Liver (tissue), 9 donors: ENCODE results near the gene RABL6. TPM values are rescaled to one million over a fixed set of nuclear protein-coding genes. Genes with fewer than 3 reads are reported as not detected.

Experiments
- DNase-seq: peaks from one replicate; pipeline ENCODE4 v3.0.0-alpha.2; 2017; ENCODE audit warnings: low spot score
- H3K27ac ChIP-seq, 2 donors: one replicate each; pipeline ENCODE4 v1.7.0; 2013; ENCODE audit warnings: inconsistent platforms in 2 of 2, low read length in 2 of 2, control low read depth in 1 of 2, low read depth in 1 of 2, mild to moderate bottlenecking in 1 of 2
- H3K27me3 ChIP-seq, 4 donors: one replicate each; pipeline versions ENCODE4 v1.6.1 to v1.7.0; 2013; ENCODE audit warnings: low read length in 3 of 4, inconsistent platforms in 1 of 4, mild to moderate bottlenecking in 1 of 4, moderate library complexity in 1 of 4; ENCODE audit not compliant: control insufficient read depth in 4 of 4, insufficient read depth in 4 of 4
- H3K36me3 ChIP-seq, 4 donors: one replicate each; pipeline versions ENCODE4 v1.6.1 to v1.7.0; 2013; ENCODE audit warnings: low read length in 3 of 4, mild to moderate bottlenecking in 3 of 4, low read depth in 1 of 4, moderate library complexity in 1 of 4; ENCODE audit not compliant: control insufficient read depth in 4 of 4, insufficient read depth in 3 of 4
- H3K4me1 ChIP-seq, 4 donors: one replicate each; pipeline versions ENCODE4 v1.6.1 to v1.7.0; 2013; ENCODE audit warnings: low read length in 3 of 4, mild to moderate bottlenecking in 3 of 4, moderate library complexity in 1 of 4; ENCODE audit not compliant: control insufficient read depth in 4 of 4, insufficient read depth in 4 of 4
- H3K4me3 ChIP-seq, 3 donors: one replicate each; pipeline versions ENCODE4 v1.6.1 to v1.7.0; 2013; ENCODE audit warnings: low read length in 3 of 3, control low read depth in 1 of 3, low read depth in 1 of 3, mild to moderate bottlenecking in 1 of 3
- H3K9ac ChIP-seq, 2 donors: one replicate each; pipeline ENCODE4 v1.7.0; 2013; ENCODE audit warnings: low read length in 2 of 2, mild to moderate bottlenecking in 2 of 2, moderate library complexity in 2 of 2, control low read depth in 1 of 2, low read depth in 1 of 2
- H3K9me3 ChIP-seq, 4 donors: one replicate each; pipeline versions ENCODE4 v1.6.1 to v1.7.0; 2013; ENCODE audit warnings: low read length in 3 of 4; ENCODE audit not compliant: control insufficient read depth in 4 of 4
- ATF3 ChIP-seq: IDR thresholded peaks from 2 replicates; pipeline ENCODE4 v1.6.1; 2016; ENCODE audit warnings: antibody characterized with exemption
- CTCF ChIP-seq: fragments of 150-350 bp; IDR thresholded peaks from 2 replicates; pipeline ENCODE4 v1.5.1; 2017; ENCODE audit warnings: improper control_type of control experiment, low read depth, low read length; ENCODE audit not compliant: missing input control
- EGR1 ChIP-seq, 2 donors: IDR thresholded peaks; 2 replicates each; pipeline ENCODE4 v1.6.1; 2016 to 2018; ENCODE audit warnings: antibody characterized with exemption in 2 of 2, low read depth in 2 of 2
- FOXA1 ChIP-seq: IDR thresholded peaks from 2 replicates; pipeline ENCODE4 v1.6.1; 2016; ENCODE audit warnings: antibody characterized with exemption
- FOXA2 ChIP-seq: IDR thresholded peaks from 2 replicates; pipeline ENCODE4 v1.6.1; 2016; ENCODE audit warnings: antibody characterized with exemption
- GABPA ChIP-seq, 2 donors: IDR thresholded peaks in 1 of 2; conservative IDR thresholded peaks in 1 of 2; 2 replicates each; pipeline ENCODE4 v1.6.1; 2016; ENCODE audit warnings: antibody characterized with exemption in 2 of 2, mild to moderate bottlenecking in 1 of 2, moderate library complexity in 1 of 2
- HNF4A ChIP-seq, 2 donors: conservative IDR thresholded peaks; 2 replicates each; pipeline ENCODE4 v1.6.1; 2016; ENCODE audit warnings: antibody characterized with exemption in 2 of 2, mild to moderate bottlenecking in 2 of 2
- JUND ChIP-seq, 2 donors: IDR thresholded peaks; 2 replicates each; pipeline ENCODE4 v1.6.1; 2016; ENCODE audit warnings: antibody characterized with exemption in 2 of 2
- MAX ChIP-seq: IDR thresholded peaks from 2 replicates; pipeline ENCODE4 v1.6.1; 2016; ENCODE audit warnings: antibody characterized with exemption
- NR2F2 ChIP-seq: IDR thresholded peaks from 2 replicates; pipeline ENCODE4 v1.6.1; 2016; ENCODE audit warnings: antibody characterized with exemption
- RAD21 ChIP-seq, 2 donors: IDR thresholded peaks; 2 replicates each; pipeline ENCODE4 v1.6.1; 2016; ENCODE audit warnings: antibody characterized with exemption in 2 of 2, mild to moderate bottlenecking in 2 of 2
- REST ChIP-seq: IDR thresholded peaks from 2 replicates; pipeline ENCODE4 v1.6.1; 2016; ENCODE audit warnings: antibody characterized with exemption, mild to moderate bottlenecking
- RXRA ChIP-seq, 2 donors: IDR thresholded peaks; 2 replicates each; pipeline ENCODE4 v1.6.1; 2017 to 2018; ENCODE audit warnings: antibody characterized with exemption in 2 of 2, mild to moderate bottlenecking in 1 of 2
- SP1 ChIP-seq: IDR thresholded peaks from 2 replicates; pipeline ENCODE4 v1.6.1; 2018; ENCODE audit warnings: antibody characterized with exemption, mild to moderate bottlenecking
- TAF1 ChIP-seq: conservative IDR thresholded peaks from 2 replicates; pipeline ENCODE4 v1.6.1; 2016; ENCODE audit warnings: antibody characterized with exemption, mild to moderate bottlenecking
- YY1 ChIP-seq: IDR thresholded peaks from 2 replicates; pipeline ENCODE4 v1.6.1; 2016; ENCODE audit warnings: antibody characterized with exemption, mild to moderate bottlenecking
- ZBTB33 ChIP-seq: IDR thresholded peaks from 2 replicates; pipeline ENCODE4 v1.6.1; 2016; ENCODE audit warnings: antibody characterized with exemption
- WGBS: extraction: QIAGEN DNeasy Blood & Tissue Kit; methylation state at CpG from one replicate; pipeline ENCODE4 v1.1.7; 2013; 5-methylcytosine and 5-hydroxymethylcytosine counted together
- polyA plus RNA-seq, 2 donors: library from polyadenylated mRNA; stranded (reverse) in 1 of 2; unstranded in 1 of 2; fragments of 200-250 nt in 1 of 2; fragments of >200 nt in 1 of 2; fragmentation: Nextera tagmentation in 1 of 2; extraction: Ambion mirVana in 1 of 2; gene quantifications; one replicate each; pipeline versions ENCODE4 v1.2.1 to v1.2.3, GENCODE V29; 2013 to 2015
- total RNA-seq, 2 donors: library from RNA; depleted of rRNA; stranded (reverse); fragments of >200 nt; gene quantifications; one replicate each; pipeline ENCODE4 v1.2.3, GENCODE V29; 2014
- donor health status: healthy.
- donor health status: healthy.
- donor health status: healthy.
- donor health status: healthy.
- donor health status: healthy.

The RABL6 gene
- total and polyA plus RNA-seq, 4 donors = 3.6 to 32.6 (median 10.7) TPM

- peaks cover 0 to 1% (median 0%) of the 10 kb centered on the region in 4 donors for H3K36me3 ChIP-seq
- H3K27me3 ChIP-seq = no peaks in the 10 kb centered on the region
- peaks cover 6 to 20% (median 13%) of the 10 kb centered on the region in 4 donors for H3K4me1 ChIP-seq
- peak overlapping the region in 1 of 2 donors; percentile 46 for H3K27ac ChIP-seq
- no peak overlapping the region for H3K4me3 ChIP-seq
- DNase-seq = no peak
- H3K9me3 ChIP-seq = no peaks in the 10 kb centered on the region
- no peak for TF ChIP-seq ATF3
- no peak for TF ChIP-seq YY1
- no peak for TF ChIP-seq EGR1 (IDR thresholded peaks at IDR 0.05; ENCODE audit: low read depth in 2 of 2)
- TF ChIP-seq NR2F2 = no peak
- TF ChIP-seq MAX = no peak
- no peak for TF ChIP-seq CTCF
- peak; percentile 20 to 40 for TF ChIP-seq HNF4A (conservative IDR thresholded peaks at IDR 0.05)
- no peak for TF ChIP-seq ZBTB33
- TF ChIP-seq REST = no peak
- TF ChIP-seq RXRA (IDR thresholded peaks at IDR 0.05) = peak; percentile 70 to 79
- no peak for TF ChIP-seq FOXA2
- no peak for TF ChIP-seq FOXA1
- TF ChIP-seq RAD21 (IDR thresholded peaks at IDR 0.05) = no peak
- TF ChIP-seq GABPA (IDR thresholded peaks at IDR 0.05 in 1 of 2, conservative IDR thresholded peaks at IDR 0.05 in 1 of 2) = no peak
- TF ChIP-seq SP1 = peak; percentile 14
- TF ChIP-seq JUND (IDR thresholded peaks at IDR 0.05) = no peak
- TF ChIP-seq TAF1 = no peak
- H3K9ac ChIP-seq = no peak overlapping the region
- 54% methylated on average over 8 of the region's 8 CpGs for whole genome bisulfite sequencing
These were observed 80.7 kb downstream of the RABL6 start for GRCh38 chr9:136888454-136888853.
